Prostate gland (tissue), 2 donors: Measurements from ENCODE around the gene FNDC8.

Experiments
- POLR2AphosphoS5 ChIP-seq: sonication (generic); formaldehyde crosslinking; IDR thresholded peaks from one replicate; pipeline ENCODE4 v1.6.1; 2017; ENCODE audit warnings: antibody characterized with exemption
- TF ChIP-seq, protein P1 (sequence below), 4 experiments: fragments of 200-600 bp in 2 of 4; fragments of 450-650 bp in 2 of 4; sonication (generic) in 2 of 4; IDR thresholded peaks; 1 replicate in 3 of 4; 2 replicates in 1 of 4; pipeline ENCODE4 v1.5.1; 2016 to 2019; ENCODE audit warnings: antibody characterized with exemption in 4 of 4, mild to moderate bottlenecking in 2 of 4, moderate library complexity in 2 of 4

DNA sequence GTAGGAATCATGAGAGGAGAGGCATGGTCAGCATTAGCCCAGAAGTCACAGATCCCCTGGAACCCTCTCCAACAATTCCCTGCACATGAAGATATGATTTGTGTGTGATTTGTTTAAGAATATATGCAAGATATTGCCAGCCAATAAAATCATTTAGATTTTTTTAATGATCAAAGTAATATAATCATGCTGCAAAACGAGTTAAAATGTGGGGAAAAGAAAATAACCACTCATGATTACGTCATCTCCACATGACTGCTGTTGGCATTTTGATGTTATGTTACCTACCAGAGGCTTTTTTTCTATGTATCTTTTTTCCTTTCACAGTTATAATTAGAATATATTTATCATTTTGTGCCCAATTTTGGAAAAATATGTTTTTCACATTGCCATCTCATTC, 50.4 kb downstream of the FNDC8 start:
- TF ChIP-seq, protein P1, sequence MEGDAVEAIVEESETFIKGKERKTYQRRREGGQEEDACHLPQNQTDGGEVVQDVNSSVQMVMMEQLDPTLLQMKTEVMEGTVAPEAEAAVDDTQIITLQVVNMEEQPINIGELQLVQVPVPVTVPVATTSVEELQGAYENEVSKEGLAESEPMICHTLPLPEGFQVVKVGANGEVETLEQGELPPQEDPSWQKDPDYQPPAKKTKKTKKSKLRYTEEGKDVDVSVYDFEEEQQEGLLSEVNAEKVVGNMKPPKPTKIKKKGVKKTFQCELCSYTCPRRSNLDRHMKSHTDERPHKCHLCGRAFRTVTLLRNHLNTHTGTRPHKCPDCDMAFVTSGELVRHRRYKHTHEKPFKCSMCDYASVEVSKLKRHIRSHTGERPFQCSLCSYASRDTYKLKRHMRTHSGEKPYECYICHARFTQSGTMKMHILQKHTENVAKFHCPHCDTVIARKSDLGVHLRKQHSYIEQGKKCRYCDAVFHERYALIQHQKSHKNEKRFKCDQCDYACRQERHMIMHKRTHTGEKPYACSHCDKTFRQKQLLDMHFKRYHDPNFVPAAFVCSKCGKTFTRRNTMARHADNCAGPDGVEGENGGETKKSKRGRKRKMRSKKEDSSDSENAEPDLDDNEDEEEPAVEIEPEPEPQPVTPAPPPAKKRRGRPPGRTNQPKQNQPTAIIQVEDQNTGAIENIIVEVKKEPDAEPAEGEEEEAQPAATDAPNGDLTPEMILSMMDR (IDR thresholded peaks at IDR 0.05): no peak
- TF ChIP-seq POLR2AphosphoS5: no peak
